HG02884 (cell line): ENCODE measurements around the gene CEMIP2.

ENCODE experiments used
- ATAC-seq: cut with Tn5 transposase; IDR thresholded peaks from one replicate; pipeline ENCODE4 v1.9.1; 2021; ENCODE audit warnings: mild to moderate bottlenecking, moderate library complexity; ENCODE audit not compliant: unreplicated experiment

The CEMIP2 gene

GRCh38 chr9:71778085-71778484 lies 9.8 kb upstream of the CEMIP2 start:
- ATAC-seq = no peak

- no peak for ATAC-seq
Measured at GRCh38 chr9:71774920-71775319, 6.6 kb upstream of the CEMIP2 start.

- no peak for ATAC-seq
Measured at GRCh38 chr9:71772726-71773125, 4.4 kb upstream of the CEMIP2 start.

GRCh38 chr9:71770170-71770569 lies 1.9 kb upstream of the CEMIP2 start:
- no peak for ATAC-seq

GRCh38 chr9:71769175-71770161 lies 1.2 kb upstream of the CEMIP2 start:
- peak; percentile 27 for ATAC-seq

- ATAC-seq = no peak
Measured at GRCh38 chr9:71767776-71768321, 464 bp downstream of the CEMIP2 start.

- no peak for ATAC-seq
Measured at GRCh38 chr9:71767163-71767775, 1.0 kb downstream of the CEMIP2 start.

GRCh38 chr9:71766663-71767062 lies 1.6 kb downstream of the CEMIP2 start:
- ATAC-seq = no peak

GRCh38 chr9:71765693-71766092 lies 2.6 kb downstream of the CEMIP2 start:
- no peak for ATAC-seq

- ATAC-seq = no peak
Measured at GRCh38 chr9:71764891-71765290, 3.4 kb downstream of the CEMIP2 start.

- ATAC-seq = no peak
Measured at GRCh38 chr9:71764463-71764862, 3.9 kb downstream of the CEMIP2 start.

GRCh38 chr9:71763832-71764231 lies 4.5 kb downstream of the CEMIP2 start:
- no peak for ATAC-seq

- no peak for ATAC-seq
Measured at GRCh38 chr9:71762900-71763653, 5.2 kb downstream of the CEMIP2 start.

- no peak for ATAC-seq
Measured at GRCh38 chr9:71761938-71762353, 6.4 kb downstream of the CEMIP2 start.

GRCh38 chr9:71760901-71761300 lies 7.4 kb downstream of the CEMIP2 start:
- ATAC-seq = no peak

- no peak for ATAC-seq
Measured at GRCh38 chr9:71758785-71759184, 9.5 kb downstream of the CEMIP2 start.

GRCh38 chr9:71758277-71758676 lies 10.0 kb downstream of the CEMIP2 start:
- no peak for ATAC-seq

GRCh38 chr9:71756753-71757152 lies 11.6 kb downstream of the CEMIP2 start:
- ATAC-seq = no peak

- no peak for ATAC-seq
Measured at GRCh38 chr9:71755869-71756268, 12.4 kb downstream of the CEMIP2 start.

GRCh38 chr9:71755230-71755629 lies 13.1 kb downstream of the CEMIP2 start:
- ATAC-seq = no peak

- ATAC-seq = no peak
Measured at GRCh38 chr9:71754151-71754550, 14.2 kb downstream of the CEMIP2 start.
